ENCODE data around the gene GIMAP8. TPM values are rescaled to one million over a fixed set of nuclear protein-coding genes. Genes with fewer than 3 reads are reported as not detected.

Gene GIMAP8
- polyA plus RNA-seq (2012; ENCODE audit: missing spikeins) = 5.4 TPM

DNA sequence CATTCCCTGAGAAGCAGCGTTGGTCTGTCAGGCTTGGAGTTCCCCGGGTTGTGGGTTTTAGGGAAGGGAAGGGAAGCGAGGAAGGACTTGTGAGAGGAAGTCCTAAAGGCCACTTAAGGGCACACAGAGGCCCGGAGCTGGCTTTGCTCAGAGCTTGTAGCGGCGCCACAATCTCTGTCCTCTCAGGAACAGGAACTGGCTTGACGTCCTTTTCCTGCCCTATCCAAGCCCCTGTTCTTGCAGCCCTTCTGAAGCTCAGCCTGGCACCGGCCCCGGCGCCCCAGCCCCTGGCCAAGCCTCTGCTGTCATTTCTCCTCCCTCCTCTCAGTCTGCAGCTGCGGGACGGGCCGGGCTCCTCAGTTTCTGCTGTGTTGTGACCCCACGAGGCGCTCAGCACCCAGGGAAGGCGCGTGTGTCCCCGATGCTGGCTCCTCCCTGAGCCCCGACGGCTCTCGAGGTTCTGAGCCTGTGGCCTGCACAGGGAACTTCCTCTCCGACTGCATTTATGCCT lies at the start of gene GIMAP8:
TSS of gene GIMAP8 (plus strand) at position 140 of the 511 bp plus-strand sequence. CDS start 16,069 bp downstream, outside the sequence.
- FAIRE-seq (no peak), DNase-seq (ENCODE audit: insufficient read length) (no peak)
- TF ChIP-seq TAF1 (IDR thresholded peaks at IDR 0.05; ENCODE audit: borderline replicate concordance, low read depth, low read length) (0 out of 2 replicates have a peak, but pooled peaks have one; percentile 32), POLR2AphosphoS5 (IDR thresholded peaks at IDR 0.05; ENCODE audit: low read depth, low read length) (no peak)

DNA sequence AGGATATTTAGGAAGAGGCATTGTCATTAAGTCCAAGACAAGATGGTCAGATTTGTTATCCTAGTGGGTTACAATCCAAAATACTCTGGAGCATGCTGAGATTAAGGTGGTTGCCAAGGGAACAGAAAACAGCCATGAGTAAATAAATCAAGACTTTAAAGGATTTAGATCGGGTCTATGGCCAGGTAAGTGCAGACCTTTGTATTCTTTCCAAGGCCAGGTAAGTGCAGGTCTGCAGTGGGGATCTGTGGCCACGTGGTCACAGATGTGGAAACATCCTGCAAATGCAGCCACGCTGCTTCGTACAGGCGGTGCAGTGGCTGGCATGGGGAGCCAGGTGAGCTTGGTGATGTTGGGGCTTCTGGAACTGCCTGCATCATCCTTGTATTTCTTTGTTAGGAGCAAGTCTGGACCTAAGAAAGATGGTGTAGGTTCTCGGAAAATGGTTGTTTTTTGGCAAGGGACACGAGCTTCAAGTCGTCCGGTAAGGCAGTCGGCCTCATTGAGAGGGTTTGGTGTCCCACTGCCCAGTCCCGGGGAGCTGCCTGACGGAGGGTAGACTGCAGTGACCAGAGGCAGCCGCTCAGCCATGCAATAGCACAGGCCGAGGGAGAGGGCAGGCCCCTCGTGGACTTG lies 49.5 kb upstream of the GIMAP8 start:
- DNase-seq (ENCODE audit: insufficient read length) (no peak), FAIRE-seq (no peak)
- TF ChIP-seq TAF1 (IDR thresholded peaks at IDR 0.05; ENCODE audit: borderline replicate concordance, low read depth, low read length) (no peak), POLR2AphosphoS5 (IDR thresholded peaks at IDR 0.05; ENCODE audit: low read depth, low read length) (no peak), POLR2A (IDR thresholded peaks at IDR 0.05; ENCODE audit: low read depth, low read length) (no peak)

DNA sequence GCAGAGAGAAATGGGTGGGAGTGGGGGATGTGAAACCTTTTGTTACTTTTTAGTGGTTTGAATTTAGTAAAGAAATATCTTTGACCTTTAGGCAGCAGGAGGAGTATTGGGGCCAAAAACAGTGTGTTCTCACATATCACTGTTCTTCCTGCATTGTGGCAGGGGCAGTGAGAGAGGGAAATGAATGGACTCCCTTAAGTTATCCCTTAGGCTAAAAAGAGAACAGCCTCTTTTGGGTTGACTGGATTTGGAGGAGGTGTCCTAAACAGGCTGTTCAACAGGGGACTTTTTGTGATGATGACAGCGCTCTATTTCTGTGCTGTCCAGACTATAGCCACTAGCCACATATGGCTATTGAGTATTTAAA lies 49.0 kb upstream of the GIMAP8 start:
- DNase-seq (ENCODE audit: insufficient read length) (no peak), FAIRE-seq (peak; percentile 82)
- no peak for TF ChIP-seq POLR2A (IDR thresholded peaks at IDR 0.05; ENCODE audit: low read depth, low read length)
- TF ChIP-seq TAF1 (IDR thresholded peaks at IDR 0.05; ENCODE audit: borderline replicate concordance, low read depth, low read length) = no peak
- TF ChIP-seq POLR2AphosphoS5 (IDR thresholded peaks at IDR 0.05; ENCODE audit: low read depth, low read length) = no peak

DNA sequence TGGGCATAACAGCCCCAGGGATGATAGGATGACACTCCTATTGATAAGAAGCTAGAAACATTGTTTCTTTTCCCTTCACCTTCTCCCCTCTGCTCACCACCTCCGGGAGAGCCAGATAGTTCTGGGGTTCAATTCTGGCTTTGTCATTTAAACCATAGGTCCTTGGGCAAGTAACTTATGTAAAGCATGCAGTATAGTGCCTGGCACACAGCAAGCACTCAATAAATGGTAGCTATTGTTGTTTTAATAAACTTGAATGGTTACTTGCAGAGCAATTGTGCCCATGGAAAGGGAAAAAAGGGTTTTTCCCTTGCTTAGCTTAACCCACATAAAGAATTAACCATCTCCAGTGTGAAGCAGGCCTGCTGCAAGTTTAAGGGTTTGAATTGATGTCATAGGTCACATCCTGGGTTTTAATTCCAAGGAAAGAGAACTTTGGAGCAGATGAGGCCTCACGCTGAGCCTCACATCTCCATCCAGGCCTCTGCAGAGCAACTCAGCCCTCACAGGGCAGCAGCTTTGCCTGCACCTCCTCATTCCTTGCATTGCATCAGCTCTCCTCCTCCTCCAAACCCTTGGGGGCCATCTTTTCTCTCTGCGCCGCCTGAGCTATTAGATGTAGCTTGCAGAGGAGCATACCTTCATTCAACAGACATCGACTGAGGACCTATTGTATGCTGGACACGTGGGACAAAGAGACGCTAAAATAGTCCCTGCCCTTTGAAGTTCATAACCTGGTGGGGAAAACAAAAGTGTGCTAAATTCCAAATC lies 48.4 kb upstream of the GIMAP8 start:
- FAIRE-seq (no peak), DNase-seq (ENCODE audit: insufficient read length) (no peak)

DNA sequence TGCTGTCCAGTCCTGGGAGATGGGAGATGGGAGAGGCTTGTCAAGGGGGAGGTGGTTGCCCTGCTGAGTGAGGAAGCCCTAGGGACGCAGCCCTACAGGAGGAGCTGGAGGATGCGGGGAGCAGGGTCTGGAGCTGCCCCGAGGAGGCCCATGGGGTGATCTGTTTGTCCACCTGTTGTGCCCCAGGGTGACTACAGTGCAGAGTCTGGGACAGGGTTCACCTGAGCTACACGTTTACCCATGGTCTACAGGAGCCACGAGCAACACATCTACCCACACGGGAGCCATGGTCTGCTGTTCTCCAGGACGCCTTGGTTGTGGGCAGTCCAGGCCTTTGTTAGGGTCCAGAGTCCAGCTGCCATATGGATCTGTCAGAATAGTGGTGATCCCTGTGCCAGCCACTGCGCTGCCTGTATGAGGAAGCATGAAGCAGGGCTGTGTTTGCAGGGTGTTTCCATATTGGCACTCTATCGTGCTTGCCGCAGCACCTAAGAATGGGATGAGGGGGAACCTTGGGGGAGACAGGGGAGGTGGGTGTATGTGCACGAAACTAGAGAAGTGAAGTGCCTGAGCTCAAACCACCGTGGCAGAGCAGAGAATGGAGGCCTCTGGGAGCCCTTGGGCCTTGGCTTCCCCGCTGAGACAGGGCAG lies 47.6 kb upstream of the GIMAP8 start:
- no peak for DNase-seq (ENCODE audit: insufficient read length)
- TF ChIP-seq POLR2A (IDR thresholded peaks at IDR 0.05; ENCODE audit: low read depth, low read length) (no peak), POLR2AphosphoS5 (IDR thresholded peaks at IDR 0.05; ENCODE audit: low read depth, low read length) (no peak), TAF1 (IDR thresholded peaks at IDR 0.05; ENCODE audit: borderline replicate concordance, low read depth, low read length) (no peak)
- no peak for FAIRE-seq

More for the DNA sequence above, 48.4 kb upstream of the GIMAP8 start:
- no peak for TF ChIP-seq POLR2A (IDR thresholded peaks at IDR 0.05; ENCODE audit: low read depth, low read length)
- TF ChIP-seq TAF1 (IDR thresholded peaks at IDR 0.05; ENCODE audit: borderline replicate concordance, low read depth, low read length) = no peak
- no peak for TF ChIP-seq POLR2AphosphoS5 (IDR thresholded peaks at IDR 0.05; ENCODE audit: low read depth, low read length)

DNA sequence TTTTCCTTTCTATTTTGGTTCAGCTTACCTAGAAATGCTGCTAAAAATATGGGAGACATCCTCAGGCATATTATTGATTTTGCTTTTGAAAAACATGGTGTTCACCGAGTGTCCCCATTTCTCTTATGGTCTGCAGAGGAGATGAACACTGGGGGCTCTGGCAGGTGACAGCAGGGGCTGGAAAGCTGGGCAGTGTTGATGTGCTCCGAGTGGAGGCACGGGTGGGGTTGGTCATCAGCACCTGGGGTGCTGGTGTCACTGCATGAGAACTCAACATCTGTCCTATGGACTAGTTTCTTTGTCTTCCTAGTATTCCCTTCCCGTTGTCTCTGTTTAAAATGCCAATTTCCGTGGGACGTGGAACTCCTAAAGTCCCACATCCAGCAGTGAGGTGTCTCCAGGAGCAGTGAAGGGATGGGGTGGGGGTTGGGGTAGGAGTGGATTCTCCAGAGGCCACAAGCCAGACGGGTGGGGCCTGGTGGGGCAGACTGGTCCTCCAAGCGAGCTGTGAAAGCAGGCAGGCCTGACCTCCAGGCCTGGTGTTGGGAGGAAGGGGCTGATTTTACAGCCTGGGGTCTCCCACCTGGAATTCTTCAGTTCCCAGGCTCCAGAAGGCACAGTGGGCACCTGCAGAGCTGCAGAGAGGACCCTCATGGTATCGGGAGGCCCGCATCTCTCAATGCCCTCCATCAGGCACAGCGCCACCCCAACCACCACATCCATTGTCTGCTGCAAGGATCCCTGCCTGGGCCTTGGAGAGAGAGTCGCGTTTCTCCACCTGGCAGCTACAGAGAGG lies 46.9 kb upstream of the GIMAP8 start:
- TF ChIP-seq POLR2A (IDR thresholded peaks at IDR 0.05; ENCODE audit: low read depth, low read length) (no peak), POLR2AphosphoS5 (IDR thresholded peaks at IDR 0.05; ENCODE audit: low read depth, low read length) (no peak), TAF1 (IDR thresholded peaks at IDR 0.05; ENCODE audit: borderline replicate concordance, low read depth, low read length) (no peak)
- FAIRE-seq = no peak
- no peak for DNase-seq (ENCODE audit: insufficient read length)

DNA sequence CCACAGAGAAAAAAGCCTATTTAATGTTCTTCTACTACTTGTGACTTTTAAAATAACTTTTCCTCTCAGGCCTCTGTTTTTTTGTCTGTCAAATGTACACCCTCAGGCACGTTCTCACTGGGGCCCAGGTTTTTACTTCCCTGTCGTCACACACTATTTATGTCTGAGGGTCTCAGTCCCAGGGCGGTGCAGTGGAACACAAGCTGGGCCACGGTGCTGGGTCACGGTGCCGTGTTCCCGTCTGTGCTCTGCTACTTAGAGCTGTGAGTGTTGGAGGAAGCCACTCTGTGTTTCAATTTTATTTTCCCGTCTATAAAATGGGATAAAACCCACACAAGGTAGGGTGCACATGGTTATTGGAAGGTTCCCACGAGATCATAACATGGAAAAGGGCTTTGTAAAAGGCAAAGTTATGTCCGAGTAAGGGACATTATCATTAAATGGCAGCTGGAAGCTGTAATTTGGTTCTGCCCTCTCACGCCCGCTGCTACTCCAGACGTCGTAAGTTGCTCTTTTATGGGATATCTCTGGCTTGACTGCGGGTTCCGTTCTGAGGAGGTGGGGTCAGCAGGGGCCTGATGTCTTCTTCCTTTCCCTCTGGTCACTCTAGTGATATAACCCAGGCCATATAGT lies 46.1 kb upstream of the GIMAP8 start:
- FAIRE-seq (no peak), DNase-seq (ENCODE audit: insufficient read length) (no peak)
- TF ChIP-seq TAF1 (IDR thresholded peaks at IDR 0.05; ENCODE audit: borderline replicate concordance, low read depth, low read length) = no peak
- TF ChIP-seq POLR2A (IDR thresholded peaks at IDR 0.05; ENCODE audit: low read depth, low read length) = no peak
- TF ChIP-seq POLR2AphosphoS5 (IDR thresholded peaks at IDR 0.05; ENCODE audit: low read depth, low read length) = no peak

DNA sequence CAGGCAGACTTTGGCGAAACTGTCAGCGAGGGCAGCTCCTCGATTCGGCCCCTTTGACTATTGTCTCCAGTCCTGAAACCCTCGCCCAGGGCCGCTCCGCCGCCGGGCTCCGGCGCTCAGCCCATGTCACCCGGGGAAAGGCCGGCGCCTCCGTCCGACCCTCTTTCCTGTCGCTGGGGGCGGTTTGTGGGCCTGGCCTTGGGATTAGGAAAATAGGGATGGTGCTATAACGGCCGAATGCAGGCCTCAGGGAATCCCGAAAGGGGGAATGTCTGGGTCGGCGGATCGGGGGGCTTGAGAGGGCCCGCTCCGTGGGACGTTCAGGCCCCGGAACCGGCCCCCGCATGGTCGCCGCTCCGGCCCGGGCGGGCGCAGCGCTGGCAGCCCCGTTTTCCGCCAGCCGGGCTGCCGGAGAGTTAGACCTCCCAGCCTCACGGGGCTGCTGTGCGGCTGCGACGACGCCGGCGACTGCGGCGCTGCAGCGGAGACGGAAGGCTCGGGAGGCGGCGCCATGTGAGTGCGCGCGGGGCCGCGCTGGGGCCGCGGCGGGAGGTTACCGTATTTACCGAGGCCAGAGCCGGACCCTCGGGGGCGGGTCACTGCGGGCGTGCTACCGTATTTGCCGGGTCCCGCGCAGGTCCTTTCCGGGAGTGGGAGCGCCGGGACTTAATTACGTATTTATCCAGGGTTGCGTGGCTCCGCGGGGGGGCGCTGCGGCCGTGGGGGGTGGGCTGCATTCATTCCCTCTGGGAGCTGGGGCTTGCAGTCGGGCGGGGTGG lies 45.4 kb upstream of the GIMAP8 start:
- FAIRE-seq = peak; percentile 87
- peak; percentile 84 for DNase-seq (ENCODE audit: insufficient read length)
- TF ChIP-seq POLR2AphosphoS5 (IDR thresholded peaks at IDR 0.05; ENCODE audit: low read depth, low read length) = peak; percentile 45; the same call in 1 of the 2 replicates
- TF ChIP-seq TAF1 (IDR thresholded peaks at IDR 0.05; ENCODE audit: borderline replicate concordance, low read depth, low read length) = peak; percentile 73
- TF ChIP-seq POLR2A (IDR thresholded peaks at IDR 0.05; ENCODE audit: low read depth, low read length) = peak; percentile 84

DNA sequence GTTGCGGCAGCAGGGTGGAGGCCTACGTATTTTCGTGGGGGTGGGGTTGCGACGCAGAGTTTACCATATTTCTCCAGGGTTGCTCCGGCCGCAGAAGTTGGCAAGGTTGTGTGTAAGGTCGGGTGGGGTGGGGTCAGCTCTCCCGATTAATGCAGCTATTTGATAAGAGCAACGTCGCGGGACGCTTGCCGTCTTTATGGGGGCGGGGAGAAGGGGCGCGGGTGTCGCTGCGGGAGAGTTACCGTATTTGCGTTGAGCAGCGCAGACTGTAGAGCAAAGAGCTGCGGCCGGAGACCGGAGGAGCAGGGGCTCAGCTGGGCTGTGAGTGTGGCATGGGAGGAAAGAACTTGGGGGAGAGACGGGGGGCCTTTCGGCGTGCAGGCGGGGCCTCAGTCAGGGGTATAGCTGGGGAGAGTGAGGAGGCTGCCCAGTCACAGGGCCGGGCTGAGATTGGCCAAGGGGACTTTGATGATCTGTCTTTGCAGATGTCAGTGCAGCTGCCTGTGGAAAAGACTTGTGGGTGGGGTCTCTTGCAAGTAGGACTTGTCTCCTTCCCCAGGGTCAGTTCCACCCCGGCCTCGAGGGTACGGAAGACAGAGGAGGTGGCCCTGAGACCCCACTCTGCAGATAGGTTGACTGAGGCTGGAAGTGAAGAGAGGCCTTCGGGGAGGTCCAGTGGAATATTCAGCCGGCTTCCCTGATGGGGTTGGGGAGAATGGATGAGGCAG lies 44.7 kb upstream of the GIMAP8 start:
- no peak for DNase-seq (ENCODE audit: insufficient read length)
- FAIRE-seq = no peak
- TF ChIP-seq TAF1 (IDR thresholded peaks at IDR 0.05; ENCODE audit: borderline replicate concordance, low read depth, low read length) (no peak), POLR2A (IDR thresholded peaks at IDR 0.05; ENCODE audit: low read depth, low read length) (no peak), POLR2AphosphoS5 (IDR thresholded peaks at IDR 0.05; ENCODE audit: low read depth, low read length) (no peak)

Data from GM12892 (cell line).